Chondrocyte (in vitro differentiated cells): ENCODE results near the gene HSD3B7. TPM values are rescaled to one million over a fixed set of nuclear protein-coding genes. Genes with fewer than 3 reads are reported as not detected.

Experiments
- DNase-seq: peaks from one replicate; pipeline ENCODE4 v3.0.0; 2021; ENCODE audit warnings: mixed read lengths, low spot score
- H3K27ac Mint-ChIP-seq: one replicate; pipeline ENCODE4 v1.8.0; 2021; ENCODE audit warnings: mild to moderate bottlenecking, moderate library complexity, mixed read lengths; ENCODE audit not compliant: unreplicated experiment
- H3K27me3 Mint-ChIP-seq: 2 replicates; pipeline ENCODE4 v1.8.0; 2021; ENCODE audit warnings: low read depth, mixed read lengths
- H3K36me3 Mint-ChIP-seq: 2 replicates; pipeline ENCODE4 v1.8.0; 2021; ENCODE audit warnings: low read depth, mixed read lengths
- H3K4me1 Mint-ChIP-seq: 2 replicates; pipeline ENCODE4 v1.8.0; 2021; ENCODE audit warnings: low read depth, mild to moderate bottlenecking, mixed read lengths
- H3K4me3 Mint-ChIP-seq: one replicate; pipeline ENCODE4 v1.8.0; 2021; ENCODE audit warnings: mild to moderate bottlenecking, moderate library complexity, mixed read lengths; ENCODE audit not compliant: unreplicated experiment
- H3K9me3 Mint-ChIP-seq: 2 replicates; pipeline ENCODE4 v1.8.0; 2021; ENCODE audit warnings: low read depth, mixed read lengths
- total RNA-seq: library from RNA; stranded (reverse); gene quantifications from 3 replicates; pipeline ENCODE4 v1.2.1, GENCODE V29; 2021
- TF ChIP-seq, protein P1 (sequence below): fragments of 200-600 bp; sonication (generic); IDR thresholded peaks from 2 replicates; pipeline ENCODE4 v1.5.0; 2021; ENCODE audit warnings: antibody characterized with exemption, mild to moderate bottlenecking, moderate library complexity

The HSD3B7 gene
- total RNA-seq, 1 donor from 2014 or later: 12.3 TPM

DNA sequence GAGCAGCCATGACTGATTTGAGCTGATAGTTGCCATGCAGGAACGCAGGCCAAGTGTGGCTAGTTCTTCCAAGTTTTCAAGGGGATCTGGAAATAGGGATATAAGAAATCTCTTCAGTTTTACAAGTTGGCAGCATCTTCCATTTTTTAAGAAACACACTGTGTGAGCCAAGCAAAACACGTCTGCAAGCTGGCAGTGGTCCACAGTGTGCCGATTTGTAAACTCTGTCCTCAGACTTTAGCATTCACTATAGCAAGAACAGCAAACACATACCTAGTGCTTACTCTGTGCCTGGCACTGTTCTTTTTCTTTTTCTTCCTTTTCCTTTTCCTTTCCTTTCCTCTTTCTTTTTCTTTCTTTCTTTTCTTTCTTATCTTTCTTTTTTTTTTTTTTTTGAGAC is 33.3 kb upstream of the HSD3B7 start:
- H3K27me3 Mint-ChIP-seq: no peaks in the 10 kb centered on the region
- peaks cover 39% of the 10 kb centered on the region for H3K4me1 Mint-ChIP-seq
- H3K4me3 Mint-ChIP-seq: no peak overlapping the region
- peak overlapping the region; percentile 74 for H3K27ac Mint-ChIP-seq
- DNase-seq: no peak
- no peaks in the 10 kb centered on the region for H3K36me3 Mint-ChIP-seq
- H3K9me3 Mint-ChIP-seq: no peaks in the 10 kb centered on the region
- TF ChIP-seq, protein P1, sequence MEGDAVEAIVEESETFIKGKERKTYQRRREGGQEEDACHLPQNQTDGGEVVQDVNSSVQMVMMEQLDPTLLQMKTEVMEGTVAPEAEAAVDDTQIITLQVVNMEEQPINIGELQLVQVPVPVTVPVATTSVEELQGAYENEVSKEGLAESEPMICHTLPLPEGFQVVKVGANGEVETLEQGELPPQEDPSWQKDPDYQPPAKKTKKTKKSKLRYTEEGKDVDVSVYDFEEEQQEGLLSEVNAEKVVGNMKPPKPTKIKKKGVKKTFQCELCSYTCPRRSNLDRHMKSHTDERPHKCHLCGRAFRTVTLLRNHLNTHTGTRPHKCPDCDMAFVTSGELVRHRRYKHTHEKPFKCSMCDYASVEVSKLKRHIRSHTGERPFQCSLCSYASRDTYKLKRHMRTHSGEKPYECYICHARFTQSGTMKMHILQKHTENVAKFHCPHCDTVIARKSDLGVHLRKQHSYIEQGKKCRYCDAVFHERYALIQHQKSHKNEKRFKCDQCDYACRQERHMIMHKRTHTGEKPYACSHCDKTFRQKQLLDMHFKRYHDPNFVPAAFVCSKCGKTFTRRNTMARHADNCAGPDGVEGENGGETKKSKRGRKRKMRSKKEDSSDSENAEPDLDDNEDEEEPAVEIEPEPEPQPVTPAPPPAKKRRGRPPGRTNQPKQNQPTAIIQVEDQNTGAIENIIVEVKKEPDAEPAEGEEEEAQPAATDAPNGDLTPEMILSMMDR: no peak

DNA sequence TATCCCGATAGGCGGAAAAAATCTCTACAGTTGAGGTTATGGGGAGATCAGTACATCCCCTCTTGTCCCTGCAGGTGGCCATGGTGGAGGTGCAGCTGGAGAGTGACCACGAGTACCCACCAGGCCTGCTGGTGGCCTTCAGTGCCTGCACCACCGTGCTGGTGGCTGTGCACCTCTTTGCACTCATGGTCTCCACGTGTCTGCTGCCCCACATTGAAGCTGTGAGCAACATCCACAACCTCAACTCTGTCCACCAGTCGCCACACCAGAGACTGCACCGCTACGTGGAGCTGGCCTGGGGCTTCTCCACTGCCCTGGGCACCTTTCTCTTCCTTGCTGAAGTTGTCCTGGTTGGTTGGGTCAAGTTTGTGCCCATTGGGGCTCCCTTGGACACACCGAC is 31.9 kb upstream of the HSD3B7 start:
- Mint-ChIP-seq H3K27me3 (no peaks in the 10 kb centered on the region), H3K4me3 (no peak overlapping the region), H3K36me3 (no peaks in the 10 kb centered on the region), H3K9me3 (no peaks in the 10 kb centered on the region), H3K27ac (no peak overlapping the region), H3K4me1 (peaks cover 36% of the 10 kb centered on the region)
- TF ChIP-seq, protein P1: no peak
- DNase-seq: no peak

DNA sequence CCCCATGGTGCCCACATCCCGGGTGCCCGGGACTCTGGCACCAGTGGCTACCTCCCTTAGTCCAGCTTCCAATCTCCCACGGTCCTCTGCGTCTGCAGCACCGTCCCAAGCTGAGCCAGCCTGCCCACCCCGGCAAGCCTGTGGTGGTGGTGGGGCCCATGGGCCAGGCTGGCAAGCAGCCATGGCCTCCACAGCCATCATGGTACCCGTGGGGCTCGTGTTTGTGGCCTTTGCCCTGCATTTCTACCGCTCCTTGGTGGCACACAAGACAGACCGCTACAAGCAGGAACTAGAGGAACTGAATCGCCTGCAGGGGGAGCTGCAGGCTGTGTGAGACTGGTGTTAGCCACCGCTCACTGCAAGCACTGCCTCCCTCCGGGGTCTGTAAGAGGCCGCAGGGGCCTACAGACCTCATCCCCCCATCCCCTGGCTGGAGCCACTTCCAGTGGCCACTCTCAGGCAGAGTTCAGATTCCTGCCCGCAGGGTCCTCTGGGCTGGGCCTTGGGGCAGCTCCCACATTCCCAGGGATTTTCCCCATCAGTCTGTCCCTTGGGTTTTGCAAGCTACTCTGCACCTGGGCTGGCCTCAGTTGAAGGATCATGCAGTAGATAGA is 31.4 kb upstream of the HSD3B7 start:
- Mint-ChIP-seq H3K4me1 (peaks cover 39% of the 10 kb centered on the region), H3K27me3 (no peaks in the 10 kb centered on the region), H3K4me3 (no peak overlapping the region), H3K27ac (peak overlapping the region; percentile 51), H3K9me3 (no peaks in the 10 kb centered on the region), H3K36me3 (no peaks in the 10 kb centered on the region)
- TF ChIP-seq, protein P1: peak; percentile 88
- no peak for DNase-seq

DNA sequence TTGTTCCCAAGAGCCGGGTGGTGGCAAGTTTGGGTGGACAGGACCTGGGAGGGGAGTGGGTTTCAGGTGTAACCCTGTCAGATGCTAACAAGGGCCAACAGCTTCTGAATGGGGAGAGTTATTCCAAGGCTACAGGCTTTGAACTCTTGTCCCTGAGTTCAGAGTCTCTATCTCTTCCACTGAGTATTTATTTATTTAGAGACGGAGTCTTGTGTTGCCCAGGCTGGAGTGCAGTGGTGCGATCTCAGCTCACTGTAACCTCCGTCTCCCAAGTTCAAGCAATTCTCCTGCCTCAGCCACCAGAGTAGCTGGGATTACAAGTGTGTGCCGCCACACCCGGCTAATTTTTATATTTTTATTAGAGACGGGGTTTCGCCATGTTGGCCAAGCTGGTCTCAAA is 30.0 kb upstream of the HSD3B7 start:
- no peak for DNase-seq
- H3K4me1 Mint-ChIP-seq: peaks cover 44% of the 10 kb centered on the region
- TF ChIP-seq, protein P1: no peak
- H3K27me3 Mint-ChIP-seq: no peaks in the 10 kb centered on the region
- H3K9me3 Mint-ChIP-seq: no peaks in the 10 kb centered on the region
- H3K36me3 Mint-ChIP-seq: peaks cover 5% of the 10 kb centered on the region
- no peak overlapping the region for H3K27ac Mint-ChIP-seq
- no peak overlapping the region for H3K4me3 Mint-ChIP-seq

DNA sequence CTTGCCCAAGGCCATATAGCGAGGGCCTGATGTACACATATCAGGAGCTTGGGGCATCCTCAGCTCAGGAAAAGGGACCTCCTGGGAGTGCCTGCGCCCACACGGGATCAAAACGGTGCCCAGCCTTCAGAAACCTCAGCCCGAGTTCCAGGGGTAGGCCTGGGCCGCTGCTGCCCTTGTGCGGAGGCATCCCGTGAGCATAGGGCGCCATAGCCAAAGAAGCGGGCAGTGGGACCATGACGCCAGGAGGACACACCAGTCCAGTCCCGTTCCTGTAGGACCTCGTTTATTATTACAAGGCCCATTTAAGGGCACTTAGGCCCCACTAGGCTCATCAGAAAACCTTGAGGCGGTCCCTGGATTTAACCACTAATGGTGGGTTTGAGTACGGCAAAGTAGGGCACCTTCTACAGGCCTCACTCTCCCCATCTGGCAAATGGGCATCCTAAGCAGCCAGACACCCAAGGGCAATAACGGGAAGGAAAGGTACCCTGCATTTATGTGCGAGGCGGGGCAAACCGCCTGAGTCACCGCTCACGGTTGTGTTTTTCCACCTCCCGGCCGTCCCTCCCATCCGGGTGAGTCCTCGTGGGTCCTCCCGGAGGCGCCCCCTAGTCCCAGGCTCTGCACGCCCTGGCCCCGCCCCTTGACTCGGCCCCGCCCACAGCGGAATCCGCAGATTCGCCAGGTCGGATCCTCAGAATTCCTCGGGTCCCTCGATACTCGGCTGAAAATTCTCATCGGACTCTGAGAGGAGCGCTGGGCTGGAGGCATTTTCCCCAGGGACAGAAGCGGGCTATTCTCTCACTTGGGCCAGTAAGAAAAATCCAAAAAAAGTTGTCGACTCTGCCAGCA is 28.2 kb upstream of the HSD3B7 start:
- Mint-ChIP-seq H3K9me3 (no peaks in the 10 kb centered on the region), H3K4me1 (peaks cover 27% of the 10 kb centered on the region), H3K36me3 (peaks cover 14% of the 10 kb centered on the region), H3K27me3 (no peaks in the 10 kb centered on the region), H3K27ac (peak overlapping the region; percentile 99), H3K4me3 (peak overlapping the region; percentile 92)
- no peak for DNase-seq
- TF ChIP-seq, protein P1: peak; percentile 72
